ENCODE measurements around the gene HS3ST5.

GRCh38 chr6:114051031-114051430, 291.8 kb downstream of the HS3ST5 start:
- TF ChIP-seq CTCF (optimal IDR thresholded peaks at IDR 0.05 in 1 of 3, IDR thresholded peaks at IDR 0.05 in 1 of 3, conservative IDR thresholded peaks at IDR 0.05 in 1 of 3; ENCODE audit: extremely low read depth in 1 of 3, insufficient read depth in 2 of 3, low read length in 3 of 3) = no peak
- no peak for TF ChIP-seq EZH2 (IDR thresholded peaks at IDR 0.05; ENCODE audit: low read length)
